H1 (cell line): Measurements from ENCODE around the gene BAK1.

ENCODE experiments used
- ATF3 ChIP-seq: IDR thresholded peaks from 2 replicates; pipeline ENCODE4 v1.6.1; 2011; ENCODE audit warnings: low read depth, mild to moderate bottlenecking, low read length; ENCODE audit not compliant: insufficient read depth
- BRCA1 ChIP-seq: IDR thresholded peaks from 2 replicates; pipeline ENCODE4 v1.6.1; 2012; ENCODE audit warnings: low read depth, low read length, improper control_type of control experiment
- CREB1 ChIP-seq: IDR thresholded peaks from 2 replicates; pipeline ENCODE4 v1.6.1; 2012; ENCODE audit warnings: inconsistent platforms
- CTCF ChIP-seq, 3 experiments: IDR thresholded peaks; 1 replicate in 2 of 3; 2 replicates in 1 of 3; pipeline versions ENCODE4 v1.5.1 to v1.6.1; 2011; ENCODE audit warnings: low read length in 3 of 3, mild to moderate bottlenecking in 3 of 3, inconsistent platforms in 2 of 3, low read depth in 1 of 3, moderate library complexity in 1 of 3; ENCODE audit not compliant: insufficient read depth in 1 of 3; ENCODE audit errors: control extremely low read depth in 1 of 3
- GTF2F1 ChIP-seq: IDR thresholded peaks from 2 replicates; pipeline ENCODE4 v1.6.1; 2012; ENCODE audit warnings: low read depth, low read length, improper control_type of control experiment, borderline replicate concordance
- NRF1 ChIP-seq: IDR thresholded peaks from 2 replicates; pipeline ENCODE4 v1.6.1; 2011; ENCODE audit warnings: mild to moderate bottlenecking, low read depth, low read length, improper control_type of control experiment
- PHF8 ChIP-seq: fragments of 200-600 bp; sonication (generic); conservative IDR thresholded peaks from 2 replicates; pipeline ENCODE4 v1.7.1; 2012; ENCODE audit warnings: low read depth, mild to moderate bottlenecking, inconsistent platforms, low read length, moderate library complexity
- POLR2A ChIP-seq, 2 experiments: IDR thresholded peaks; 1 replicate in 1 of 2; 2 replicates in 1 of 2; pipeline ENCODE4 v1.6.1; 2011; ENCODE audit warnings: low read depth in 2 of 2, low read length in 2 of 2, mild to moderate bottlenecking in 2 of 2; ENCODE audit errors: control extremely low read depth in 1 of 2
- POLR2AphosphoS5 ChIP-seq: IDR thresholded peaks from 2 replicates; pipeline ENCODE4 v1.6.1; 2011; ENCODE audit warnings: low read depth, low read length
- SRF ChIP-seq: IDR thresholded peaks from 2 replicates; pipeline ENCODE4 v1.6.1; 2011; ENCODE audit warnings: mild to moderate bottlenecking, low read depth, low read length, moderate library complexity
- TAF1 ChIP-seq: IDR thresholded peaks from 2 replicates; pipeline ENCODE4 v1.6.1; 2011; ENCODE audit warnings: mild to moderate bottlenecking, low read depth, low read length
- TF ChIP-seq, protein P1 (sequence below): IDR thresholded peaks from 2 replicates; pipeline ENCODE4 v1.6.1; 2012; ENCODE audit warnings: low read length, inconsistent platforms

- TF ChIP-seq NRF1 (no peak), ATF3 (no peak), GTF2F1 (no peak), CTCF (IDR thresholded peaks at IDR 0.05; ENCODE audit: control extremely low read depth in 1 of 3, insufficient read depth in 1 of 3, low read depth in 1 of 3, low read length in 3 of 3) (no peak), PHF8 (no peak), BRCA1 (no peak), POLR2AphosphoS5 (no peak), CREB1 (no peak), TAF1 (no peak), POLR2A (IDR thresholded peaks at IDR 0.05; ENCODE audit: control extremely low read depth in 1 of 2, low read depth in 2 of 2, low read length in 2 of 2) (no peak), SRF (no peak)
- TF ChIP-seq, protein P1, sequence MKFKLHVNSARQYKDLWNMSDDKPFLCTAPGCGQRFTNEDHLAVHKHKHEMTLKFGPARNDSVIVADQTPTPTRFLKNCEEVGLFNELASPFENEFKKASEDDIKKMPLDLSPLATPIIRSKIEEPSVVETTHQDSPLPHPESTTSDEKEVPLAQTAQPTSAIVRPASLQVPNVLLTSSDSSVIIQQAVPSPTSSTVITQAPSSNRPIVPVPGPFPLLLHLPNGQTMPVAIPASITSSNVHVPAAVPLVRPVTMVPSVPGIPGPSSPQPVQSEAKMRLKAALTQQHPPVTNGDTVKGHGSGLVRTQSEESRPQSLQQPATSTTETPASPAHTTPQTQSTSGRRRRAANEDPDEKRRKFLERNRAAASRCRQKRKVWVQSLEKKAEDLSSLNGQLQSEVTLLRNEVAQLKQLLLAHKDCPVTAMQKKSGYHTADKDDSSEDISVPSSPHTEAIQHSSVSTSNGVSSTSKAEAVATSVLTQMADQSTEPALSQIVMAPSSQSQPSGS, result no peak
Observed at GRCh38 chr6:33543116-33543515, 37.0 kb downstream of the BAK1 start.
